ENCODE data around the gene TAGLN2. TPM values are rescaled to one million over a fixed set of nuclear protein-coding genes. Genes with fewer than 3 reads are reported as not detected.

TAGLN2 gene
- total and polyA plus RNA-seq, 5 donors from 2014 or later, result 503 to 1,055 (median 860) TPM

GRCh38 chr1:159879977-159880376, 45.3 kb downstream of the TAGLN2 start:
- no peaks in the 10 kb centered on the region for H3K4me1 Mint-ChIP-seq
- ATAC-seq (ENCODE audit: low read depth in 2 of 2) (no peak), DNase-seq (no peak)
- Histone ChIP-seq H3K27me3 (ENCODE audit: control insufficient read depth, insufficient read depth, low read length) (no peaks in the 10 kb centered on the region), H3K4me1 (ENCODE audit: control insufficient read depth, insufficient read depth, low read length, poor library complexity, severe bottlenecking) (no peaks in the 10 kb centered on the region), H3K4me3 (ENCODE audit: low read depth, low read length) (no peak overlapping the region), H3K9me3 (ENCODE audit: control insufficient read depth in 2 of 2, low read length in 2 of 2) (no peaks in the 10 kb centered on the region), H3K36me3 (ENCODE audit: control insufficient read depth, insufficient read depth, low read length) (no peaks in the 10 kb centered on the region), H3K27ac (ENCODE audit: insufficient read depth, low read length, poor library complexity, severe bottlenecking) (no peak overlapping the region)
- no peaks in the 10 kb centered on the region for H3K27me3 Mint-ChIP-seq
- peaks cover 0 to 1% (median 0%) of the 10 kb centered on the region in 7 donors for H3K9me3 Mint-ChIP-seq
- peaks cover 3% of the 10 kb centered on the region for H3K36me3 Mint-ChIP-seq
- H3K27ac Mint-ChIP-seq, result no peak overlapping the region
- no peak overlapping the region for H3K4me3 Mint-ChIP-seq

GRCh38 chr1:159879136-159879535, 46.2 kb downstream of the TAGLN2 start:
- Mint-ChIP-seq H3K36me3 (peaks cover 3% of the 10 kb centered on the region), H3K9me3 (peaks cover 0 to 1% (median 0%) of the 10 kb centered on the region in 7 donors)
- H3K27ac ChIP-seq (ENCODE audit: insufficient read depth, low read length, poor library complexity, severe bottlenecking), result no peak overlapping the region

GRCh38 chr1:159877695-159878444, 47.4 kb downstream of the TAGLN2 start:
- no peaks in the 10 kb centered on the region for H3K27me3 Mint-ChIP-seq
- no peak overlapping the region for H3K4me3 Mint-ChIP-seq
- DNase-seq (no peak), ATAC-seq (ENCODE audit: low read depth in 2 of 2) (no peak)
- no peak overlapping the region for H3K27ac Mint-ChIP-seq
- H3K4me1 ChIP-seq (ENCODE audit: control insufficient read depth, insufficient read depth, low read length, poor library complexity, severe bottlenecking), result no peaks in the 10 kb centered on the region
- peaks cover 3% of the 10 kb centered on the region for H3K36me3 Mint-ChIP-seq
- no peaks in the 10 kb centered on the region for H3K36me3 ChIP-seq (ENCODE audit: control insufficient read depth, insufficient read depth, low read length)
- H3K9me3 Mint-ChIP-seq, result peaks cover 0 to 1% (median 0%) of the 10 kb centered on the region in 7 donors
- H3K4me1 Mint-ChIP-seq, result no peaks in the 10 kb centered on the region
- no peak overlapping the region for H3K27ac ChIP-seq (ENCODE audit: insufficient read depth, low read length, poor library complexity, severe bottlenecking)
- no peaks in the 10 kb centered on the region for H3K27me3 ChIP-seq (ENCODE audit: control insufficient read depth, insufficient read depth, low read length)
- H3K4me3 ChIP-seq (ENCODE audit: low read depth, low read length), result no peak overlapping the region
- no peaks in the 10 kb centered on the region for H3K9me3 ChIP-seq (ENCODE audit: control insufficient read depth in 2 of 2, low read length in 2 of 2)

More at GRCh38 chr1:159879136-159879535, 46.2 kb downstream of the TAGLN2 start:
- DNase-seq, result no peak
- no peaks in the 10 kb centered on the region for H3K4me1 ChIP-seq (ENCODE audit: control insufficient read depth, insufficient read depth, low read length, poor library complexity, severe bottlenecking)
- no peak overlapping the region for H3K4me3 Mint-ChIP-seq
- no peaks in the 10 kb centered on the region for H3K27me3 Mint-ChIP-seq
- H3K9me3 ChIP-seq (ENCODE audit: control insufficient read depth in 2 of 2, low read length in 2 of 2), result no peaks in the 10 kb centered on the region
- H3K4me3 ChIP-seq (ENCODE audit: low read depth, low read length), result no peak overlapping the region
- no peaks in the 10 kb centered on the region for H3K36me3 ChIP-seq (ENCODE audit: control insufficient read depth, insufficient read depth, low read length)
- ATAC-seq (ENCODE audit: low read depth in 2 of 2), result no peak
- H3K27me3 ChIP-seq (ENCODE audit: control insufficient read depth, insufficient read depth, low read length), result no peaks in the 10 kb centered on the region
- no peak overlapping the region for H3K27ac Mint-ChIP-seq
- no peaks in the 10 kb centered on the region for H3K4me1 Mint-ChIP-seq

GRCh38 chr1:159873530-159874143, 51.7 kb downstream of the TAGLN2 start:
- Histone ChIP-seq H3K27ac (ENCODE audit: insufficient read depth, low read length, poor library complexity, severe bottlenecking) (no peak overlapping the region), H3K9me3 (ENCODE audit: control insufficient read depth in 2 of 2, low read length in 2 of 2) (no peaks in the 10 kb centered on the region), H3K27me3 (ENCODE audit: control insufficient read depth, insufficient read depth, low read length) (no peaks in the 10 kb centered on the region), H3K36me3 (ENCODE audit: control insufficient read depth, insufficient read depth, low read length) (no peaks in the 10 kb centered on the region), H3K4me3 (ENCODE audit: low read depth, low read length) (no peak overlapping the region), H3K4me1 (ENCODE audit: control insufficient read depth, insufficient read depth, low read length, poor library complexity, severe bottlenecking) (no peaks in the 10 kb centered on the region)
- ATAC-seq (ENCODE audit: low read depth in 2 of 2) (no peak), DNase-seq (no peak)
- Mint-ChIP-seq H3K9me3 (peaks cover 0 to 1% (median 0%) of the 10 kb centered on the region in 7 donors), H3K4me1 (no peaks in the 10 kb centered on the region), H3K36me3 (peaks cover 3% of the 10 kb centered on the region), H3K4me3 (no peak overlapping the region), H3K27me3 (peaks cover 17% of the 10 kb centered on the region), H3K27ac (no peak overlapping the region)

- no peaks in the 10 kb centered on the region for H3K9me3 ChIP-seq (ENCODE audit: control insufficient read depth in 2 of 2, low read length in 2 of 2)
- DNase-seq (no peak), ATAC-seq (ENCODE audit: low read depth in 2 of 2) (no peak)
- Mint-ChIP-seq H3K27ac (no peak overlapping the region), H3K9me3 (peaks cover 0 to 1% (median 0%) of the 10 kb centered on the region in 7 donors), H3K36me3 (peaks cover 3% of the 10 kb centered on the region), H3K4me1 (no peaks in the 10 kb centered on the region), H3K27me3 (peaks cover 17% of the 10 kb centered on the region), H3K4me3 (no peak overlapping the region)
- H3K27ac ChIP-seq (ENCODE audit: insufficient read depth, low read length, poor library complexity, severe bottlenecking), result no peak overlapping the region
- H3K36me3 ChIP-seq (ENCODE audit: control insufficient read depth, insufficient read depth, low read length), result no peaks in the 10 kb centered on the region
- no peaks in the 10 kb centered on the region for H3K4me1 ChIP-seq (ENCODE audit: control insufficient read depth, insufficient read depth, low read length, poor library complexity, severe bottlenecking)
- H3K27me3 ChIP-seq (ENCODE audit: control insufficient read depth, insufficient read depth, low read length), result no peaks in the 10 kb centered on the region
- no peak overlapping the region for H3K4me3 ChIP-seq (ENCODE audit: low read depth, low read length)
Observed at GRCh38 chr1:159872891-159873290, 52.4 kb downstream of the TAGLN2 start.

- H3K9me3 Mint-ChIP-seq, result peaks cover 0 to 1% (median 0%) of the 10 kb centered on the region in 7 donors
Observed at GRCh38 chr1:159870704-159871103, 54.6 kb downstream of the TAGLN2 start.

GRCh38 chr1:159869607-159870006, 55.7 kb downstream of the TAGLN2 start:
- no peak overlapping the region for H3K27ac ChIP-seq (ENCODE audit: insufficient read depth, low read length, poor library complexity, severe bottlenecking)
- no peaks in the 10 kb centered on the region for H3K4me1 ChIP-seq (ENCODE audit: control insufficient read depth, insufficient read depth, low read length, poor library complexity, severe bottlenecking)
- H3K4me1 Mint-ChIP-seq, result peaks cover 0 to 10% (median 3%) of the 10 kb centered on the region in 4 donors
- ATAC-seq (ENCODE audit: low read depth in 2 of 2) (no peak), DNase-seq (no peak)
- no peak overlapping the region for H3K4me3 ChIP-seq (ENCODE audit: low read depth, low read length)
- no peaks in the 10 kb centered on the region for H3K9me3 Mint-ChIP-seq
- no peaks in the 10 kb centered on the region for H3K27me3 ChIP-seq (ENCODE audit: control insufficient read depth, insufficient read depth, low read length)
- H3K4me3 Mint-ChIP-seq, result no peak overlapping the region
- no peaks in the 10 kb centered on the region for H3K9me3 ChIP-seq (ENCODE audit: control insufficient read depth in 2 of 2, low read length in 2 of 2)
- peak overlapping the region in 1 of 3 donors; percentile 15 for H3K27ac Mint-ChIP-seq
- H3K36me3 ChIP-seq (ENCODE audit: control insufficient read depth, insufficient read depth, low read length), result no peaks in the 10 kb centered on the region
- peaks cover 3% of the 10 kb centered on the region for H3K36me3 Mint-ChIP-seq
- peaks cover 17% of the 10 kb centered on the region for H3K27me3 Mint-ChIP-seq

More at GRCh38 chr1:159870704-159871103, 54.6 kb downstream of the TAGLN2 start:
- Mint-ChIP-seq H3K27me3 (peaks cover 17% of the 10 kb centered on the region), H3K27ac (peak overlapping the region in 1 of 3 donors; percentile 36), H3K36me3 (peaks cover 3% of the 10 kb centered on the region), H3K4me3 (no peak overlapping the region), H3K4me1 (peaks cover 0 to 10% (median 3%) of the 10 kb centered on the region in 4 donors)
- no peak for ATAC-seq (ENCODE audit: low read depth in 2 of 2)
- Histone ChIP-seq H3K27ac (ENCODE audit: insufficient read depth, low read length, poor library complexity, severe bottlenecking) (no peak overlapping the region), H3K4me1 (ENCODE audit: control insufficient read depth, insufficient read depth, low read length, poor library complexity, severe bottlenecking) (no peaks in the 10 kb centered on the region), H3K4me3 (ENCODE audit: low read depth, low read length) (no peak overlapping the region), H3K9me3 (ENCODE audit: control insufficient read depth in 2 of 2, low read length in 2 of 2) (no peaks in the 10 kb centered on the region), H3K36me3 (ENCODE audit: control insufficient read depth, insufficient read depth, low read length) (no peaks in the 10 kb centered on the region), H3K27me3 (ENCODE audit: control insufficient read depth, insufficient read depth, low read length) (no peaks in the 10 kb centered on the region)
- DNase-seq, result no peak
